H9 (cell line): Measurements from ENCODE around the gene DCC. TPM values are rescaled to one million over a fixed set of nuclear protein-coding genes. Genes with fewer than 3 reads are reported as not detected.

Source experiments
- DNase-seq: peaks from one replicate; pipeline ENCODE4 v3.0.0-alpha.2; 2017
- H2AFZ ChIP-seq: one replicate; pipeline ENCODE4 v1.6.1; 2013; ENCODE audit warnings: mild to moderate bottlenecking, low read length, control low read depth, moderate library complexity
- H2AK5ac ChIP-seq: 2 replicates; pipeline ENCODE4 v1.6.1; 2013; ENCODE audit warnings: low read length, control low read depth, mixed read lengths; ENCODE audit not compliant: insufficient read length
- H2BK120ac ChIP-seq: one replicate; pipeline ENCODE4 v1.6.1; 2013; ENCODE audit warnings: low read depth, mild to moderate bottlenecking, low read length, control low read depth, inconsistent platforms; ENCODE audit not compliant: poor library complexity, severe bottlenecking
- H2BK12ac ChIP-seq: 2 replicates; pipeline ENCODE4 v1.6.1; 2013; ENCODE audit warnings: low read length, control low read depth, mixed read lengths, low read depth; ENCODE audit not compliant: insufficient read length
- H2BK15ac ChIP-seq: 2 replicates; pipeline ENCODE4 v1.6.1; 2013; ENCODE audit warnings: low read depth, low read length, control low read depth
- H2BK20ac ChIP-seq: one replicate; pipeline ENCODE4 v1.6.1; 2013; ENCODE audit warnings: low read depth, mild to moderate bottlenecking, low read length, control low read depth, inconsistent platforms; ENCODE audit not compliant: poor library complexity, severe bottlenecking
- H2BK5ac ChIP-seq: 2 replicates; pipeline ENCODE4 v1.6.1; 2013; ENCODE audit warnings: low read length, control low read depth, mixed read lengths; ENCODE audit not compliant: insufficient read length
- H3K14ac ChIP-seq: 2 replicates; pipeline ENCODE4 v1.6.1; 2013; ENCODE audit warnings: low read length, control low read depth; ENCODE audit not compliant: insufficient read depth
- H3K18ac ChIP-seq: 2 replicates; pipeline ENCODE4 v1.6.1; 2013; ENCODE audit warnings: low read depth, mild to moderate bottlenecking, mixed read lengths, low read length, control low read depth; ENCODE audit not compliant: insufficient read length
- H3K23ac ChIP-seq: 2 replicates; pipeline ENCODE4 v1.6.1; 2013; ENCODE audit warnings: low read length, control low read depth, mixed read lengths, low read depth; ENCODE audit not compliant: insufficient read length
- H3K23me2 ChIP-seq: 2 replicates; pipeline ENCODE4 v1.6.1; 2013; ENCODE audit warnings: low read depth, mild to moderate bottlenecking, mixed read lengths, low read length, control low read depth; ENCODE audit not compliant: insufficient read length, poor library complexity, severe bottlenecking
- H3K27ac ChIP-seq: 2 replicates; pipeline ENCODE4 v1.5.1; 2013; ENCODE audit warnings: low read length, control low read depth, mixed read lengths, low read depth; ENCODE audit not compliant: insufficient read length
- H3K27me3 ChIP-seq: 2 replicates; pipeline ENCODE4 v1.6.1; 2013; ENCODE audit warnings: low read length, control low read depth, inconsistent platforms; ENCODE audit not compliant: insufficient read depth
- H3K4ac ChIP-seq: 2 replicates; pipeline ENCODE4 v1.6.1; 2013; ENCODE audit warnings: low read depth, mild to moderate bottlenecking, control low read depth, inconsistent platforms, low read length, moderate library complexity
- H3K4me1 ChIP-seq: 2 replicates; pipeline ENCODE4 v1.6.1; 2013; ENCODE audit warnings: low read length, control low read depth, inconsistent platforms; ENCODE audit not compliant: insufficient read depth
- H3K4me2 ChIP-seq: 2 replicates; pipeline ENCODE4 v1.6.1; 2013; ENCODE audit warnings: low read length, control low read depth, mixed read lengths; ENCODE audit not compliant: insufficient read length, insufficient read depth
- H3K56ac ChIP-seq: 2 replicates; pipeline ENCODE4 v1.6.1; 2013; ENCODE audit warnings: low read depth, mild to moderate bottlenecking, mixed read lengths, low read length, control low read depth; ENCODE audit not compliant: insufficient read length
- H3K79me1 ChIP-seq: 2 replicates; pipeline ENCODE4 v1.6.1; 2013; ENCODE audit warnings: low read depth, mild to moderate bottlenecking, moderate library complexity, low read length, control low read depth, inconsistent platforms; ENCODE audit not compliant: insufficient read depth, poor library complexity, severe bottlenecking
- H3K79me2 ChIP-seq: 2 replicates; pipeline ENCODE4 v1.6.1; 2013; ENCODE audit warnings: low read length, control low read depth, inconsistent platforms; ENCODE audit not compliant: insufficient read depth
- H3K9ac ChIP-seq: 2 replicates; pipeline ENCODE4 v1.6.1; 2013; ENCODE audit warnings: low read length, control low read depth, mixed read lengths; ENCODE audit not compliant: insufficient read length; ENCODE audit errors: extremely low read depth
- H3K9me3 ChIP-seq: one replicate; pipeline ENCODE4 v1.6.1; 2013; ENCODE audit warnings: low read depth, low read length, inconsistent platforms; ENCODE audit not compliant: control insufficient read depth
- H3T11ph ChIP-seq: one replicate; pipeline ENCODE4 v1.6.1; 2013; ENCODE audit warnings: mild to moderate bottlenecking, low read length, control low read depth, inconsistent platforms
- H4K20me1 ChIP-seq: one replicate; pipeline ENCODE4 v1.6.1; 2013; ENCODE audit not compliant: control insufficient read depth, insufficient read length, insufficient read depth
- H4K5ac ChIP-seq: 2 replicates; pipeline ENCODE4 v1.6.1; 2013; ENCODE audit warnings: low read depth, mild to moderate bottlenecking, mixed read lengths, low read length, control low read depth; ENCODE audit not compliant: insufficient read length
- H4K8ac ChIP-seq: replicated peaks from 2 replicates; pipeline ENCODE4 v1.6.1; 2013; ENCODE audit warnings: low read length, control low read depth, mixed read lengths, low read depth; ENCODE audit not compliant: insufficient read length
- H4K91ac ChIP-seq: 2 replicates; pipeline ENCODE4 v1.6.1; 2013; ENCODE audit warnings: low read depth, mild to moderate bottlenecking, moderate library complexity, mixed read lengths, low read length, control low read depth; ENCODE audit not compliant: insufficient read length
- H3K27ac Mint-ChIP-seq, 3 experiments: 2 replicates in 2 of 3; 3 replicates in 1 of 3; pipeline ENCODE4 v1.8.0; 2020 to 2021; ENCODE audit warnings: mixed read lengths in 3 of 3, mild to moderate bottlenecking in 1 of 3, moderate library complexity in 1 of 3
- H3K27me3 Mint-ChIP-seq: 2 replicates; pipeline ENCODE4 v1.8.0; 2021; ENCODE audit warnings: low read depth, mild to moderate bottlenecking, moderate library complexity, mixed read lengths
- H3K36me3 Mint-ChIP-seq, 3 experiments: 2 replicates in 2 of 3; 3 replicates in 1 of 3; pipeline ENCODE4 v1.8.0; 2020 to 2021; ENCODE audit warnings: low read depth in 3 of 3, mixed read lengths in 3 of 3; ENCODE audit not compliant: insufficient read depth in 1 of 3
- H3K4me1 Mint-ChIP-seq, 2 experiments: 2 replicates each; pipeline ENCODE4 v1.8.0; 2020; ENCODE audit warnings: mixed read lengths in 2 of 2
- H3K4me3 Mint-ChIP-seq, 2 experiments: 2 replicates in 1 of 2; 3 replicates in 1 of 2; pipeline ENCODE4 v1.8.0; 2020 to 2021; ENCODE audit warnings: mild to moderate bottlenecking in 2 of 2, mixed read lengths in 2 of 2, moderate library complexity in 1 of 2
- H3K9me3 Mint-ChIP-seq, 2 experiments: 2 replicates in 1 of 2; 3 replicates in 1 of 2; pipeline ENCODE4 v1.8.0; 2020; ENCODE audit warnings: mild to moderate bottlenecking in 2 of 2, mixed read lengths in 2 of 2, moderate library complexity in 1 of 2
- WGBS: extraction: QIAGEN DNeasy Blood & Tissue Kit; methylation state at CpG from one replicate; pipeline ENCODE4 v1.1.7; 2013; ENCODE audit warnings: missing lambda C conversion rate, low lambda C conversion rate, mixed read lengths; ENCODE audit not compliant: insufficient read length; ENCODE audit errors: extremely low coverage; 5-methylcytosine and 5-hydroxymethylcytosine counted together
- total RNA-seq: library from RNA; stranded (reverse); gene quantifications from 2 replicates; pipeline ENCODE4 v1.2.1, GENCODE V29; 2021
- TF ChIP-seq, protein P1 (sequence below): fragments of 200-600 bp; sonication (generic); conservative IDR thresholded peaks from 3 replicates; pipeline ENCODE4 v1.8.0; 2021; ENCODE audit warnings: antibody characterized with exemption, mild to moderate bottlenecking

The DCC gene
- total RNA-seq, 1 experiment from 2014 or later = 0.35 TPM

DNA sequence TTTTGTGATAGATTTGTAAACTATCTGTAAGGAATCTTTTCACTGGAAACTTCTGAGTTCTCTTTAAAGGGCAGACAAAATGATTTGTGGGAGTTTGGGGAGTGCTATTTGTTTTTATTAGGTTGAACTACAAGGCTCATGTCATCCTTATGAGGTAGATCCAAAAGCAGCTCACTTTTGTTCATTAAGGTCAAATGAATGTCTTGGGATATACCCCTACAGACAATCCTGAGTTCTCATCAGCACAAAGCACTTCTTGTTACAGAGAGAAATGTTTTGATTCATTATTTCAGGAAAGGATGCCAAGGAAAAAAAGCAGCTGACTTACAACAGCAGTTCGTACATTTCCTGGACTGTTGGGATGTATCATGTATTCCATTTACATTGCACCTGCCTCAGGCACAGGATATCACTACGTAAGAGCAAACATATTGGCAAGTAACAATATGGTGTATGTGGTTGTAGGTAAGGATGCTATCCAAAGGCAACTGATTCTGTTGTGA, 68.9 kb downstream of the DCC start:
- Histone ChIP-seq H3K9ac (no peak overlapping the region), H3K27ac (no peak overlapping the region), H4K5ac (no peak overlapping the region), H3K23me2 (no peaks in the 10 kb centered on the region), H2BK120ac (no peak overlapping the region), H4K20me1 (no peaks in the 10 kb centered on the region), H3K14ac (no peak overlapping the region), H3K9me3 (no peaks in the 10 kb centered on the region), H4K91ac (no peak overlapping the region), H2AK5ac (no peak overlapping the region), H3K79me1 (no peaks in the 10 kb centered on the region), H3K4me1 (peaks cover 4% of the 10 kb centered on the region; the same call in 1 of the 2 replicates), H3K4me2 (no peak overlapping the region), H3K4ac (no peak overlapping the region), H2BK15ac (no peak overlapping the region), H3K23ac (no peak overlapping the region), H2BK20ac (no peak overlapping the region), H3T11ph (no peak overlapping the region), H3K56ac (no peak overlapping the region), H3K18ac (no peak overlapping the region), H2BK12ac (no peak overlapping the region), H2AFZ (no peak overlapping the region), H3K27me3 (no peaks in the 10 kb centered on the region), H4K8ac (no peak overlapping the region), H2BK5ac (no peak overlapping the region), H3K79me2 (no peaks in the 10 kb centered on the region)
- TF ChIP-seq, protein P1, sequence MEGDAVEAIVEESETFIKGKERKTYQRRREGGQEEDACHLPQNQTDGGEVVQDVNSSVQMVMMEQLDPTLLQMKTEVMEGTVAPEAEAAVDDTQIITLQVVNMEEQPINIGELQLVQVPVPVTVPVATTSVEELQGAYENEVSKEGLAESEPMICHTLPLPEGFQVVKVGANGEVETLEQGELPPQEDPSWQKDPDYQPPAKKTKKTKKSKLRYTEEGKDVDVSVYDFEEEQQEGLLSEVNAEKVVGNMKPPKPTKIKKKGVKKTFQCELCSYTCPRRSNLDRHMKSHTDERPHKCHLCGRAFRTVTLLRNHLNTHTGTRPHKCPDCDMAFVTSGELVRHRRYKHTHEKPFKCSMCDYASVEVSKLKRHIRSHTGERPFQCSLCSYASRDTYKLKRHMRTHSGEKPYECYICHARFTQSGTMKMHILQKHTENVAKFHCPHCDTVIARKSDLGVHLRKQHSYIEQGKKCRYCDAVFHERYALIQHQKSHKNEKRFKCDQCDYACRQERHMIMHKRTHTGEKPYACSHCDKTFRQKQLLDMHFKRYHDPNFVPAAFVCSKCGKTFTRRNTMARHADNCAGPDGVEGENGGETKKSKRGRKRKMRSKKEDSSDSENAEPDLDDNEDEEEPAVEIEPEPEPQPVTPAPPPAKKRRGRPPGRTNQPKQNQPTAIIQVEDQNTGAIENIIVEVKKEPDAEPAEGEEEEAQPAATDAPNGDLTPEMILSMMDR = no peak
- Mint-ChIP-seq H3K27me3 (no peaks in the 10 kb centered on the region), H3K36me3 (no peaks in the 10 kb centered on the region), H3K4me1 (peaks cover 4 to 7% of the 10 kb centered on the region in 2 experiments; a peak in 1 of 4 replicates), H3K4me3 (no peak overlapping the region), H3K27ac (no peak overlapping the region), H3K9me3 (no peaks in the 10 kb centered on the region)
- DNase-seq = no peak
- WGBS = no CpG with 5 or more reads among the region's 2 CpGs
